ENCODE results near the gene ALG14. TPM values are rescaled to one million over a fixed set of nuclear protein-coding genes. Genes with fewer than 3 reads are reported as not detected.

ALG14 gene
- total RNA-seq, 4 donors from 2014 or later, result 0.53 to 1.3 (median 1.0) TPM

DNA sequence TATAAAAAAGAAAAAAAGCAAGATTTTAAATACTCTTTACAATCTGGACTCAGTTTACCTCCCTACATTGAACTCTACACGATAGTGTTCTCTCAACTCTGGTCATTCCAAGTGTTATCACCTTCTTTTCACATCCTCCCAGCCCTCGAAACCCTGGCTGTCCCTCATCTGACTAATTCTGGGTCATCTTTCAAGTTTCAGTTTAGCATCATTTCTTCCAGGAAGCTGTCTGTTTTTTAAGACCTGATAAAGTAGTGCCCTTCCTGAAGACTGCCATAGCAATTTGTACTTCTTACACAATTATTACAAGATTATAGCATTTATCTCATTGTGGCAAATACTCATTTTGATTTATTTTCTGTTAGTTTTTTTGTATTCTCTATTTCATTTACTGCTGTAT is 1.2 kb downstream of the ALG14 start:
- Histone ChIP-seq H3K4me1 (peaks cover 0 to 15% (median 5%) of the 10 kb centered on the region in 3 donors), H3K4me3 (peak overlapping the region in 2 of 4 donors; percentile 77 to 84), H3K36me3 (peaks cover 0 to 7% (median 0%) of the 10 kb centered on the region in 3 donors), H3K27me3 (peaks cover 0 to 4% (median 0%) of the 10 kb centered on the region in 4 donors), H3K9me3 (no peaks in the 10 kb centered on the region), H3K27ac (peak overlapping the region in 3 of 4 donors; percentile 92 to 96 (median 95))
- TF ChIP-seq POLR2A (IDR thresholded peaks at IDR 0.05), result no peak
- WGBS, 2 donors, result 68 to 75% methylated on average over 2 of the region's 2 CpGs
- intact Hi-C loops (cut with DNase I), result loop anchor here (10.0 kb wide), 1 partner anchor 163 kb away; the partner anchor contains the start of gene RWDD3
- no peak for DNase-seq

DNA sequence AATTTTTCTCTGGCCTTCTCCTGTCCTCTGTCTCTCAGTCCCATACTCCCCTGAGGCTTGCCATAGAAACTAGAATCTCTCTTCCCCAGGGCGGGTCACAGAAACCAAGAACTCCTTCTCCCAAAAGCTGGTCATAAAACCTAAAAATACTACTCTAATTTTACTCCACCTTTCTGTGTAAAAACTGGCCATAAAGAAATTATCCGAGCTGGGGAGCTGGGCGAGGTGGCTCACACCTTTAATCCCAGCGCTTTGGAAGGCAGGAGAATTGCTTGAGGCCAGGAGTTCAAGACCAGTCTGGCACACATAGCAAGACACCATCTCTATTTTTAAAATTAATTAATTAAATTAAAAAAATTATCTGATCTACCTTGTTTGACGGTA is 3.0 kb downstream of the ALG14 start:
- WGBS, 2 donors, result 80 to 90% methylated on average over 4 to 5 of the region's 5 CpGs
- H3K4me1 ChIP-seq, result peaks cover 0 to 15% (median 5%) of the 10 kb centered on the region in 3 donors
- H3K27me3 ChIP-seq, result no peaks in the 10 kb centered on the region
- no peak overlapping the region for H3K27ac ChIP-seq
- DNase-seq, result no peak
- intact Hi-C loops (cut with DNase I), result loop anchor here (10.0 kb wide), 1 partner anchor 165 kb away; the partner anchor contains the start of gene RWDD3
- no peak overlapping the region for H3K4me3 ChIP-seq
- no peaks in the 10 kb centered on the region for H3K9me3 ChIP-seq
- no peak for TF ChIP-seq POLR2A (IDR thresholded peaks at IDR 0.05)
- TF ChIP-seq, protein P1, sequence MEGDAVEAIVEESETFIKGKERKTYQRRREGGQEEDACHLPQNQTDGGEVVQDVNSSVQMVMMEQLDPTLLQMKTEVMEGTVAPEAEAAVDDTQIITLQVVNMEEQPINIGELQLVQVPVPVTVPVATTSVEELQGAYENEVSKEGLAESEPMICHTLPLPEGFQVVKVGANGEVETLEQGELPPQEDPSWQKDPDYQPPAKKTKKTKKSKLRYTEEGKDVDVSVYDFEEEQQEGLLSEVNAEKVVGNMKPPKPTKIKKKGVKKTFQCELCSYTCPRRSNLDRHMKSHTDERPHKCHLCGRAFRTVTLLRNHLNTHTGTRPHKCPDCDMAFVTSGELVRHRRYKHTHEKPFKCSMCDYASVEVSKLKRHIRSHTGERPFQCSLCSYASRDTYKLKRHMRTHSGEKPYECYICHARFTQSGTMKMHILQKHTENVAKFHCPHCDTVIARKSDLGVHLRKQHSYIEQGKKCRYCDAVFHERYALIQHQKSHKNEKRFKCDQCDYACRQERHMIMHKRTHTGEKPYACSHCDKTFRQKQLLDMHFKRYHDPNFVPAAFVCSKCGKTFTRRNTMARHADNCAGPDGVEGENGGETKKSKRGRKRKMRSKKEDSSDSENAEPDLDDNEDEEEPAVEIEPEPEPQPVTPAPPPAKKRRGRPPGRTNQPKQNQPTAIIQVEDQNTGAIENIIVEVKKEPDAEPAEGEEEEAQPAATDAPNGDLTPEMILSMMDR (IDR thresholded peaks at IDR 0.05), result no peak
- H3K36me3 ChIP-seq, result peaks cover 0 to 15% (median 0%) of the 10 kb centered on the region in 3 donors

DNA sequence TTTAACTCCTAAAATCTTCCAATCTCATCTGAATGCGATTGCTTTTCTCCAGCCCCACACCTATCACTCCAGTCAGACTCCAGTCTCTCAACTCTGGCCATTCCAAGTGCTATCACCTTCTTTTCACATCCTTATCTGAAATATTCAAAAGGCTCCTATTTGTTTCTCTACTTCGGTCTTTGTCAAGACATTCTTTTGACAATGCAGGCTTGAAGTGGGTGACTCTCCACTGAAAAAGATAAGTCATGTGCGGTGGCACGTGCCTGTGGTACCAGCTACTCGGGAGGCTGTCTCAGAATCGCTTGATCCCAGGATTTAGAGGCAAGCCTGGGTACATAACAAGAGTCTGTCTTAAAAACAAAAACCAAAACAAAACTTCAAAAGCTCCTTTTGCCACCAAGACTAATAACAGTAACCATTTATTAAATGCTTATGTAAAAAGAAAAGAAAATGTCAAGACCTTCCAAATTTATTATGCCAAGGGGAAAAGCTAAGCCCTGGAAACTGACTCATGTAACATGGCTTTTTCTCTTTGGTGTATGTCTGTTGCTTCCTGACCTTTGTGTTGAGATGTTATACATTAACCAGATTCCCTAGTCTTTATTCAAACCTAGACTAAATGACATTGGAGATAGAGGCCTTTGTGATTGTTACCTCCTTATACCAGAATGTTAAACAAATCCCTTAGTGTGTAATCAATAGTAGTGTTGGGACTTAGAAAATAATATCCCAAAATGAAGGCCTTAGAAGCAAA is 3.6 kb downstream of the ALG14 start:
- no peak overlapping the region for H3K4me3 ChIP-seq
- peaks cover 0 to 15% (median 5%) of the 10 kb centered on the region in 3 donors for H3K4me1 ChIP-seq
- TF ChIP-seq, protein P1 (IDR thresholded peaks at IDR 0.05), result no peak
- TF ChIP-seq POLR2A (IDR thresholded peaks at IDR 0.05), result no peak
- WGBS, 2 donors, result 84 to 93% methylated on average over 6 of the region's 6 CpGs
- H3K27ac ChIP-seq, result no peak overlapping the region
- no peaks in the 10 kb centered on the region for H3K27me3 ChIP-seq
- intact Hi-C loops (cut with DNase I), result no loop called here
- no peak for DNase-seq
- no peaks in the 10 kb centered on the region for H3K9me3 ChIP-seq
- H3K36me3 ChIP-seq, result peaks cover 0 to 21% (median 0%) of the 10 kb centered on the region in 3 donors

DNA sequence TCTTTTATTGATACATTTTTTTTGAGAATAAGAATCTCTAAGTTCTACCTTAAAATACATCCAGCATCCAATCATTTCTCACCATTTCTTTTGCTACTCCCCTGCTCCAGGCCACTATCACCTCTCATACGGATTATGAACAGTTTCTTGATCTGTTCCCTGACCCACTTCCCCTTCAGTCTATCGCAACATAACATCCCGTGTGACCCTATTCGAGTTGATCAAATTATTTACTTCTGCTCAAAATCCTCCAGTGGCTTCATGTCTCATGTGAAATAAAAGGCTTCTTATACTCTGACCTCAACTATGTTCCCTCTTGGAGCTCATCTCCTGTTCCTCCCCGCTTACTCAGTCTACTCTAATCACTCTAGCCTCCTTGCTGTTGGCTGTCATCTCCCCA is 5.2 kb downstream of the ALG14 start:
- Histone ChIP-seq H3K4me3 (no peak overlapping the region), H3K4me1 (peaks cover 0 to 8% (median 5%) of the 10 kb centered on the region in 3 donors), H3K27ac (no peak overlapping the region), H3K36me3 (peaks cover 0 to 37% (median 0%) of the 10 kb centered on the region in 3 donors), H3K27me3 (no peaks in the 10 kb centered on the region), H3K9me3 (no peaks in the 10 kb centered on the region)
- WGBS, 2 donors, result 71 to 78% methylated on average over 5 of the region's 5 CpGs
- intact Hi-C loops (cut with DNase I), result no loop called here
- TF ChIP-seq, protein P1 (IDR thresholded peaks at IDR 0.05), result no peak
- TF ChIP-seq POLR2A (IDR thresholded peaks at IDR 0.05), result no peak
- DNase-seq, result no peak

DNA sequence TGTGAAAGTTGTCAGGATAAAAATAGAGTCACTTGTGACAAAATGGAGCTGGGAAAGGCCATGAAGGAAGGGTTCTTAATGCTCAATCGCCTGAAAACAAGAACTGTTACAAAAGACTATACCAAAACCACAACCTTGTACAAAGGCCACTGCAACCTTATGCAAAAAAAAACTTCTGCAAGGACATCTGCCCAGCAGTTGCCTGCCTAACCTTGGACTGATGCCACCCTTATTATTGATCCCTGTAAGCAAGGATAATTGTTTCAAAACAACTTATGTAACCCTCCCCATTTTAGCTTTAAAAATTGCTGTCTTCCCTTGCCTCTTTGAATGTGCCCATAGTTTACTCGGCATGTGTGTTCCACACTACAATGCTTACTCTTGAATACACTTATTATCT is 5.7 kb downstream of the ALG14 start:
- WGBS, 2 donors, result 85 to 88% methylated on average over 2 of the region's 2 CpGs
- H3K4me3 ChIP-seq, result no peak overlapping the region

More for the DNA sequence above, 5.7 kb downstream of the ALG14 start:
- Histone ChIP-seq H3K36me3 (peaks cover 0 to 41% (median 0%) of the 10 kb centered on the region in 3 donors), H3K4me1 (peaks cover 0 to 6% (median 4%) of the 10 kb centered on the region in 3 donors), H3K9me3 (no peaks in the 10 kb centered on the region), H3K27me3 (no peaks in the 10 kb centered on the region), H3K27ac (no peak overlapping the region)
- TF ChIP-seq, protein P1 (IDR thresholded peaks at IDR 0.05), result no peak
- no peak for TF ChIP-seq POLR2A (IDR thresholded peaks at IDR 0.05)
- DNase-seq, result no peak
- intact Hi-C loops (cut with DNase I), result no loop called here

All from esophagus squamous epithelium (tissue), 5 donors.